H1 (cell line): Measurements from ENCODE around the gene MAJIN.

Source experiments
- CEBPB ChIP-seq: IDR thresholded peaks from 2 replicates; pipeline ENCODE4 v1.6.1; 2012; ENCODE audit warnings: low read depth, low read length
- POLR2A ChIP-seq, 2 experiments: IDR thresholded peaks; 1 replicate in 1 of 2; 2 replicates in 1 of 2; pipeline ENCODE4 v1.6.1; 2011; ENCODE audit warnings: low read depth in 2 of 2, low read length in 2 of 2, mild to moderate bottlenecking in 2 of 2; ENCODE audit errors: control extremely low read depth in 1 of 2
- POU5F1 ChIP-seq: IDR thresholded peaks from 2 replicates; pipeline ENCODE4 v1.6.1; 2011; ENCODE audit warnings: low read depth, mild to moderate bottlenecking, low read length, moderate library complexity
- TAF1 ChIP-seq: IDR thresholded peaks from 2 replicates; pipeline ENCODE4 v1.6.1; 2011; ENCODE audit warnings: mild to moderate bottlenecking, low read depth, low read length
- TF ChIP-seq, protein P1 (sequence below), 3 experiments: IDR thresholded peaks; 1 replicate in 2 of 3; 2 replicates in 1 of 3; pipeline versions ENCODE4 v1.5.1 to v1.6.1; 2011; ENCODE audit warnings: low read length in 3 of 3, mild to moderate bottlenecking in 3 of 3, inconsistent platforms in 2 of 3, low read depth in 1 of 3, moderate library complexity in 1 of 3; ENCODE audit not compliant: insufficient read depth in 1 of 3; ENCODE audit errors: control extremely low read depth in 1 of 3

DNA sequence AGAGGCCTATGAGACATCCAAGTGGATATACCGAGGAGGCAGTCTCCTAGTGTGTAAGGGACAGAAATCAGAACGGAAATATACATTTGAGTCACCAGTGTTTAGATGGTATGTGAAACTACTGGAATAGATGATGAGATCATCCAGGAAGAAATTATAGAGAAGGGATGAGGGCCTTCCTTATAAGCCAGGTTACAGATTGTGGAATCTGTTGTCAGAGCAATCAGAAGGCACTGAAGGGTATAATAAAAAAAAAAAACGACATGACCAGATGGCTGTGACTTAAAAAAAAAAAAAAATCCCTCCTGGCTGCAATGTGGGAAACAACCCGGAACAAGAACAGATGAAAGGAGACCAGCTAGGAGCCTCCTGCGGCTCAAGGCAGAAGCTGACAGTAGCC is 2.7 kb downstream of the MAJIN start:
- TF ChIP-seq POLR2A (IDR thresholded peaks at IDR 0.05; ENCODE audit: control extremely low read depth in 1 of 2, low read depth in 2 of 2, low read length in 2 of 2), result no peak
- TF ChIP-seq, protein P1, sequence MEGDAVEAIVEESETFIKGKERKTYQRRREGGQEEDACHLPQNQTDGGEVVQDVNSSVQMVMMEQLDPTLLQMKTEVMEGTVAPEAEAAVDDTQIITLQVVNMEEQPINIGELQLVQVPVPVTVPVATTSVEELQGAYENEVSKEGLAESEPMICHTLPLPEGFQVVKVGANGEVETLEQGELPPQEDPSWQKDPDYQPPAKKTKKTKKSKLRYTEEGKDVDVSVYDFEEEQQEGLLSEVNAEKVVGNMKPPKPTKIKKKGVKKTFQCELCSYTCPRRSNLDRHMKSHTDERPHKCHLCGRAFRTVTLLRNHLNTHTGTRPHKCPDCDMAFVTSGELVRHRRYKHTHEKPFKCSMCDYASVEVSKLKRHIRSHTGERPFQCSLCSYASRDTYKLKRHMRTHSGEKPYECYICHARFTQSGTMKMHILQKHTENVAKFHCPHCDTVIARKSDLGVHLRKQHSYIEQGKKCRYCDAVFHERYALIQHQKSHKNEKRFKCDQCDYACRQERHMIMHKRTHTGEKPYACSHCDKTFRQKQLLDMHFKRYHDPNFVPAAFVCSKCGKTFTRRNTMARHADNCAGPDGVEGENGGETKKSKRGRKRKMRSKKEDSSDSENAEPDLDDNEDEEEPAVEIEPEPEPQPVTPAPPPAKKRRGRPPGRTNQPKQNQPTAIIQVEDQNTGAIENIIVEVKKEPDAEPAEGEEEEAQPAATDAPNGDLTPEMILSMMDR (IDR thresholded peaks at IDR 0.05; ENCODE audit: control extremely low read depth in 1 of 3, insufficient read depth in 1 of 3, low read depth in 1 of 3, low read length in 3 of 3), result no peak
- no peak for TF ChIP-seq CEBPB
- no peak for TF ChIP-seq TAF1
- no peak for TF ChIP-seq POU5F1
